Stimulated activated naive CD8-positive, alpha-beta T cell treated with anti-CD3 and anti-CD28 coated beads, Interleukin-15, Interleukin-2, amounts not matched to agents 100 ng/mL and 50 ng/mL, for 24 hours (primary cell): ENCODE results near the gene MTM1.

Source experiments
- H3K27ac Mint-ChIP-seq: one replicate; pipeline ENCODE4 v1.8.0; 2021; ENCODE audit warnings: mild to moderate bottlenecking, mixed read lengths
- H3K27me3 Mint-ChIP-seq: one replicate; pipeline ENCODE4 v1.8.0; 2021; ENCODE audit warnings: mixed read lengths
- H3K36me3 Mint-ChIP-seq: one replicate; pipeline ENCODE4 v1.8.0; 2021; ENCODE audit warnings: low read depth, mixed read lengths
- H3K4me1 Mint-ChIP-seq: one replicate; pipeline ENCODE4 v1.8.0; 2021; ENCODE audit warnings: low read depth, mixed read lengths
- H3K4me3 Mint-ChIP-seq: one replicate; pipeline ENCODE4 v1.8.0; 2021; ENCODE audit warnings: mild to moderate bottlenecking, mixed read lengths
- H3K9me3 Mint-ChIP-seq: one replicate; pipeline ENCODE4 v1.8.0; 2021; ENCODE audit warnings: mixed read lengths

MTM1 gene

DNA sequence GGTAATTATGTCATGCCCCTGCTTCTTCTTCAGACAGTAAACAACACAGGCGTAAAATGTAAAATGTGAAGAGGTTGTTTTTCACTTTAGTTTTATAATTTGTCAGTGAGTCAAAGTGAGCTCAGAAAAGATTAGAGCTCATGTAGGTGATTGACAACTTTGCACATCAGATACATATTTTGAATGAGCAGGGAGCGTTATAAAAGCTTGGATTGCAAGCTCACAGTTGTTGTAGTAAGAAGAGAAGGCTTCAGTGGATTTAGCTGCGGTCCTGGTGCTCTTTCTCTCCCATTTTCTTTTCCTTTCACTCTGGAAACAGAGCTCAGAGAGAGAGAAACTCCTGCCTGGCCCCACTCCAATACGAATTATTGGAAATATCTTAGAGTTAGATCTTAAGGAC lies 151.2 kb downstream of the MTM1 start:
- Mint-ChIP-seq H3K36me3 (peaks cover 11% of the 10 kb centered on the region), H3K27ac (no peak overlapping the region), H3K4me1 (peaks cover 19% of the 10 kb centered on the region), H3K4me3 (no peak overlapping the region), H3K9me3 (no peaks in the 10 kb centered on the region), H3K27me3 (no peaks in the 10 kb centered on the region)
